Measurements from ENCODE around the gene MCRIP2.

GRCh38 chr16:683396-684070 lies 41.9 kb downstream of the MCRIP2 start:
- no peak for TF ChIP-seq POLR2A (IDR thresholded peaks at IDR 0.05)
- TF ChIP-seq CTCF (IDR thresholded peaks at IDR 0.05): no peak

Measured in body of pancreas (tissue), 4 donors.